HepG2 (cell line): ENCODE data around the gene TRIP4. TPM values are rescaled to one million over a fixed set of nuclear protein-coding genes. Genes with fewer than 3 reads are reported as not detected.

ENCODE experiments used
- CBX5 ChIP-seq: sonication (generic); formaldehyde crosslinking; IDR thresholded peaks from 2 replicates; pipeline ENCODE4 v1.4.0; 2020; ENCODE audit warnings: missing genetic modification reagents, borderline replicate concordance
- FOXO1 ChIP-seq: sonication (generic); formaldehyde crosslinking; IDR thresholded peaks from 2 replicates; pipeline ENCODE4 v1.4.0; 2020; ENCODE audit warnings: missing genetic modification reagents
- GATA4 ChIP-seq: sonication (generic); IDR thresholded peaks from 2 replicates; pipeline ENCODE4 v1.6.1; 2016; ENCODE audit warnings: antibody characterized with exemption, low read depth, borderline replicate concordance
- IRX3 ChIP-seq: sonication (generic); formaldehyde crosslinking; IDR thresholded peaks from 2 replicates; pipeline ENCODE4 v1.8.1; 2023; ENCODE audit warnings: mild to moderate bottlenecking, low read depth, missing genetic modification reagents, borderline replicate concordance
- MEF2D ChIP-seq: sonication (generic); formaldehyde crosslinking; IDR thresholded peaks from 2 replicates; pipeline ENCODE4 v1.5.1; 2020; ENCODE audit warnings: mild to moderate bottlenecking, missing genetic modification reagents
- MEIS1 ChIP-seq: sonication (generic); formaldehyde crosslinking; IDR thresholded peaks from 2 replicates; pipeline ENCODE4 v1.9.0; 2021; ENCODE audit warnings: mild to moderate bottlenecking, missing genetic modification reagents, moderate library complexity, borderline replicate concordance
- POLR2G ChIP-seq: fragments of 200-400 bp; formaldehyde crosslinking; IDR thresholded peaks from 2 replicates; pipeline ENCODE4 v1.6.1; 2018; ENCODE audit warnings: mild to moderate bottlenecking, low read depth, low read length, moderate library complexity
- RAD21 ChIP-seq: fragments of 450-650 bp; formaldehyde crosslinking; IDR thresholded peaks from 2 replicates; pipeline ENCODE4 v1.5.0; 2020; ENCODE audit warnings: mild to moderate bottlenecking
- REST ChIP-seq, 2 experiments: IDR thresholded peaks; 2 replicates each; pipeline ENCODE4 v1.6.1; 2011 to 2012; ENCODE audit warnings: low read length in 2 of 2, borderline replicate concordance in 1 of 2, low read depth in 1 of 2, mild to moderate bottlenecking in 1 of 2, moderate library complexity in 1 of 2
- SP1 ChIP-seq, 2 experiments: fragments of 450-650 bp in 1 of 2; sonication (generic) in 1 of 2; formaldehyde crosslinking in 1 of 2; IDR thresholded peaks; 2 replicates each; pipeline versions ENCODE4 v1.4.0 to v1.6.1; 2016 to 2020; ENCODE audit warnings: missing genetic modification reagents in 1 of 2
- THAP9 ChIP-seq: sonication (generic); formaldehyde crosslinking; IDR thresholded peaks from 2 replicates; pipeline ENCODE4; 2020; ENCODE audit warnings: missing genetic modification reagents, mild to moderate bottlenecking, borderline replicate concordance
- TIGD3 ChIP-seq: sonication (generic); formaldehyde crosslinking; IDR thresholded peaks from 2 replicates; pipeline ENCODE4 v1.5.1; 2020; ENCODE audit warnings: mild to moderate bottlenecking, missing genetic modification reagents, borderline replicate concordance
- ZBTB42 ChIP-seq: sonication (generic); formaldehyde crosslinking; IDR thresholded peaks from 2 replicates; pipeline ENCODE4 v1.5.0; 2020; ENCODE audit warnings: mild to moderate bottlenecking, missing genetic modification reagents
- ZFP37 ChIP-seq: sonication (generic); formaldehyde crosslinking; IDR thresholded peaks from 2 replicates; pipeline ENCODE4 v1.4.0; 2020; ENCODE audit warnings: missing genetic modification reagents, borderline replicate concordance
- ZFP91 ChIP-seq: sonication (generic); formaldehyde crosslinking; IDR thresholded peaks from 2 replicates; pipeline ENCODE4 v1.9.0; 2022; ENCODE audit warnings: missing genetic modification reagents, mild to moderate bottlenecking, borderline replicate concordance
- ZKSCAN8 ChIP-seq: IDR thresholded peaks from 2 replicates; pipeline ENCODE4 v1.6.1; 2016; ENCODE audit warnings: borderline replicate concordance, missing genetic modification reagents, missing compliant biosample characterization
- ZNF3 ChIP-seq: IDR thresholded peaks from 2 replicates; pipeline ENCODE4 v1.7.0; 2017; ENCODE audit warnings: inconsistent platforms
- ZNF34 ChIP-seq: sonication (generic); formaldehyde crosslinking; IDR thresholded peaks from 2 replicates; pipeline ENCODE4 v1.4.0; 2020; ENCODE audit warnings: mild to moderate bottlenecking, missing genetic modification reagents, borderline replicate concordance
- ZNF674 ChIP-seq: sonication (generic); formaldehyde crosslinking; IDR thresholded peaks from 2 replicates; pipeline ENCODE4 v1.5.0; 2020; ENCODE audit warnings: low read depth, mild to moderate bottlenecking, missing genetic modification reagents
- ZNF780A ChIP-seq: sonication (generic); formaldehyde crosslinking; IDR thresholded peaks from 2 replicates; pipeline ENCODE4 v1.8.0; 2022; ENCODE audit warnings: mild to moderate bottlenecking, missing genetic modification reagents, moderate library complexity
- polyA plus RNA-seq, 8 experiments: library from polyadenylated mRNA; depleted of rRNA in 3 of 8; stranded (reverse) in 7 of 8; unstranded in 1 of 8; fragments of >200 nt; fragmentation: Illumina TruSeq in 4 of 8; extraction: Trizol in 4 of 8; gene quantifications; 2 replicates each; pipeline versions ENCODE4 v1.2.1 to v1.2.3, GENCODE V29; 2011 to 2016; ENCODE audit warnings: low read depth in 4 of 8, missing spikeins in 1 of 8, mixed read lengths in 1 of 8; ENCODE audit not compliant: insufficient read depth in 1 of 8
- total RNA-seq, 5 experiments: library from RNA; depleted of rRNA; stranded (reverse); fragments of >200 nt; fragmentation: Illumina TruSeq; extraction: Trizol; gene quantifications; 2 replicates each; pipeline ENCODE4 v1.2.3, GENCODE V29; 2016; ENCODE audit warnings: low read depth in 1 of 5

The TRIP4 gene
- total and polyA plus RNA-seq, 2 of the 13 experiments (the other 11 are each of a cell fraction or from before 2014, with no cell fraction given) = 7.1 to 11.8 TPM

DNA sequence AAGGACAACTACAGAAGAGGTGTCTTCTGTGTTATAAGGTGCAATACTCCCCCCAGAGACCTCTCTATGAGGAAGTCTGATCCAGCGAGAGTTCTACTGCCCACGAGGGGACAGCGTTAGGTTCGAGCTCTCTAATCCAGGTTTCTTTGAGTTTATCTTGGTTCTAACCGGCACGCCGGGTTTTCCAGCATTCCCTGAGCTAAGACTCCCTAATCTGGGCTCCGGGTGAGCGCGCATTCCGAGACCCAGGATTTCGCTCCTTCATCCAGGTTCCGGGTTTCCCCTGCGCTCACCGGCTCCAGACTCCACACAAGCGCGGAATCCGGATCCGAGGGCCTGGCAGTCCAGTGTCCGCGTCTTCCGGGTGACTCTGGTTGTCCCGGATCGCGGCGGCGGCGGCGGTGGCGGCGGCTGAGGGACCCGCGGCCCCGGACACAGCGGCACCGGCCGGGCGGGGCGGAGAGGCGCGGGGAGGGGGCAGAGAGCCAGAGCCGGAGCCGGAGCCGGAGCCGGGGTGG lies 72.6 kb downstream of the TRIP4 start, which contains the start of gene ZNF609 (continued):
- TF ChIP-seq ZKSCAN8 (CRISPR knock-in tag) (peak; percentile 61; the same call in 1 of the 2 replicates), ZNF3 (no peak; the same call in 1 of the 2 replicates), SP1 (IDR thresholded peaks at IDR 0.05) (no peak), SP1 (CRISPR knock-in tag; IDR thresholded peaks at IDR 0.05) (peak; percentile 57), TIGD3 (CRISPR knock-in tag) (no peak), POLR2G (peak; percentile 80), ZFP91 (CRISPR knock-in tag) (peak; percentile 49), REST (IDR thresholded peaks at IDR 0.05; ENCODE audit: borderline replicate concordance in 1 of 2, low read depth in 1 of 2, low read length in 2 of 2) (no peak; a peak in 1 of 4 replicates), ZNF780A (no peak), MEIS1 (CRISPR knock-in tag) (no peak), ZBTB42 (CRISPR knock-in tag) (no peak), ZFP37 (CRISPR knock-in tag) (no peak), RAD21 (peak; percentile 66), IRX3 (CRISPR knock-in tag) (no peak), ZNF34 (CRISPR knock-in tag) (0 out of 2 replicates have a peak, but pooled peaks have one; percentile 58), MEF2D (CRISPR knock-in tag) (no peak), ZNF674 (CRISPR knock-in tag) (no peak), THAP9 (CRISPR knock-in tag) (no peak), CBX5 (peak; percentile 89; the same call in 1 of the 2 replicates), FOXO1 (CRISPR knock-in tag) (0 out of 2 replicates have a peak, but pooled peaks have one; percentile 37), GATA4 (no peak)
